GM23248 (cell line): ENCODE measurements around the gene TUBG2.

ENCODE experiments used
- EZH2 ChIP-seq: fragments of 200-600 bp; sonication (generic); IDR thresholded peaks from 2 replicates; pipeline ENCODE4 v1.6.1; 2018; ENCODE audit warnings: antibody characterized with exemption, mild to moderate bottlenecking; ENCODE audit not compliant: insufficient read depth, poor library complexity, severe bottlenecking
- EZH2phosphoT487 ChIP-seq: fragments of 200-600 bp; sonication (generic); IDR thresholded peaks from 2 replicates; pipeline ENCODE4 v1.6.1; 2018; ENCODE audit warnings: antibody characterized with exemption, moderate library complexity, mild to moderate bottlenecking, low read depth; ENCODE audit not compliant: insufficient read depth

DNA sequence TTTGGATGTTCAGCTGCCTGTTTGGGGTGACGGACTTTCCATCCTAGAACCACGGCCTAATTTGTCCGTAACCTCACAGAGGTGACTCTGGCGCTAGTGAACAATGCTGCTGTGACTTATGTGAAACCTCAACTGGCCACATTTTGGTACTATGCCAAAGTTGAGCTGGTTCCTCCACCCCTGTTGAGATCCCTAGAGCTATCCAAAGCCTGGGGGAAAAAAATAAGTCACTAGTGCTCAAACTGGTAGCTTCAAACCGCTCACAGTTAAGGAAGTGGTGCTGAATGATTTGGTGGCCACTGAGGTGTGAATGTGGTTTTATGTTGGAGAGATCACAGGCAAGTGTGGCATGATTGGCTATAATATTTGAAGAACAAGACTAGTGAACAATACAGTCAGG lies 11.3 kb upstream of the TUBG2 start:
- TF ChIP-seq EZH2 (no peak), EZH2phosphoT487 (no peak)
